Ishikawa (cell line): Measurements from ENCODE around the gene MEGF11.

Experiments
- RAD21 ChIP-seq: IDR thresholded peaks from 2 replicates; pipeline ENCODE4 v1.6.1; 2012; ENCODE audit warnings: low read depth
- TCF12 ChIP-seq: IDR thresholded peaks from 2 replicates; pipeline ENCODE4 v1.6.1; 2012; ENCODE audit warnings: low read depth
- TEAD4 ChIP-seq: IDR thresholded peaks from 2 replicates; pipeline ENCODE4 v1.6.1; 2012
- TF ChIP-seq, protein P1 (sequence below): IDR thresholded peaks from 2 replicates; pipeline ENCODE4 v1.6.1; 2012
- TF ChIP-seq, protein P2 (sequence below): IDR thresholded peaks from 2 replicates; pipeline ENCODE4 v1.6.1; 2012
- TF ChIP-seq, protein P3 (sequence below): IDR thresholded peaks from 2 replicates; pipeline ENCODE4 v1.6.1; 2012; ENCODE audit warnings: low read depth, mild to moderate bottlenecking

DNA sequence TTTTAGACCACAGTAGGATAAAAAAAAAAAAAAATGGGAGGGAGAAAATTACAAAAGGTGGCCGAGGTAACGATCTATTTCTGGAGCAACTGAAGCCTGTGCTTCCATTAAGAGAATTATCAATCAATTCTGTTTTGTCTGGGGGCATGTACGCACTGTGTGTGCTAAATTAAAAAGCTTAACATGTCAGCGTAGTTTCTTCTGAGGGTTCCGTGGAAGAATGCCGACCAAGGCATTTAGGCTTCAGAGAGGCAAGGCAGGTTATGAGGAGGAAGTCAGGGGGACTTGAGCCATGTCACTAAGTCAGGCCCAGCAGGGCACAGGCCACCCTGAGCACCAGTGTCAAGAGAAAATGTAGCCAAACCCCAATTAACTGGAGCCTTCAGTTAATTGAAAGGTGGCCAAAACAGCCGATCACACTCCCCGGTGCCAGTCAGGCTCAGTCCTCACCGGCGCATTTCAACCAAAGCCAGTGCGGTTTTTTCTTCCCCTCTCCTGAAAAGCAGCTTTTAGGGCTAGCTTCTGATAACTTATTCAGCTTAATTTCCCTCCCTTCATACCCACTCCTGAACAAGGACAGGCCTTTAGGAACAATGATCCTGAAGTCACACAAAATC is 113.9 kb downstream of the MEGF11 start:
- TF ChIP-seq, protein P1, sequence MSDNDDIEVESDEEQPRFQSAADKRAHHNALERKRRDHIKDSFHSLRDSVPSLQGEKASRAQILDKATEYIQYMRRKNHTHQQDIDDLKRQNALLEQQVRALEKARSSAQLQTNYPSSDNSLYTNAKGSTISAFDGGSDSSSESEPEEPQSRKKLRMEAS = no peak
- TF ChIP-seq, protein P2, sequence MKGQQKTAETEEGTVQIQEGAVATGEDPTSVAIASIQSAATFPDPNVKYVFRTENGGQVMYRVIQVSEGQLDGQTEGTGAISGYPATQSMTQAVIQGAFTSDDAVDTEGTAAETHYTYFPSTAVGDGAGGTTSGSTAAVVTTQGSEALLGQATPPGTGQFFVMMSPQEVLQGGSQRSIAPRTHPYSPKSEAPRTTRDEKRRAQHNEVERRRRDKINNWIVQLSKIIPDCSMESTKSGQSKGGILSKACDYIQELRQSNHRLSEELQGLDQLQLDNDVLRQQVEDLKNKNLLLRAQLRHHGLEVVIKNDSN = no peak
- TF ChIP-seq TCF12 (no peak), RAD21 (no peak), TEAD4 (no peak)
- TF ChIP-seq, protein P3, sequence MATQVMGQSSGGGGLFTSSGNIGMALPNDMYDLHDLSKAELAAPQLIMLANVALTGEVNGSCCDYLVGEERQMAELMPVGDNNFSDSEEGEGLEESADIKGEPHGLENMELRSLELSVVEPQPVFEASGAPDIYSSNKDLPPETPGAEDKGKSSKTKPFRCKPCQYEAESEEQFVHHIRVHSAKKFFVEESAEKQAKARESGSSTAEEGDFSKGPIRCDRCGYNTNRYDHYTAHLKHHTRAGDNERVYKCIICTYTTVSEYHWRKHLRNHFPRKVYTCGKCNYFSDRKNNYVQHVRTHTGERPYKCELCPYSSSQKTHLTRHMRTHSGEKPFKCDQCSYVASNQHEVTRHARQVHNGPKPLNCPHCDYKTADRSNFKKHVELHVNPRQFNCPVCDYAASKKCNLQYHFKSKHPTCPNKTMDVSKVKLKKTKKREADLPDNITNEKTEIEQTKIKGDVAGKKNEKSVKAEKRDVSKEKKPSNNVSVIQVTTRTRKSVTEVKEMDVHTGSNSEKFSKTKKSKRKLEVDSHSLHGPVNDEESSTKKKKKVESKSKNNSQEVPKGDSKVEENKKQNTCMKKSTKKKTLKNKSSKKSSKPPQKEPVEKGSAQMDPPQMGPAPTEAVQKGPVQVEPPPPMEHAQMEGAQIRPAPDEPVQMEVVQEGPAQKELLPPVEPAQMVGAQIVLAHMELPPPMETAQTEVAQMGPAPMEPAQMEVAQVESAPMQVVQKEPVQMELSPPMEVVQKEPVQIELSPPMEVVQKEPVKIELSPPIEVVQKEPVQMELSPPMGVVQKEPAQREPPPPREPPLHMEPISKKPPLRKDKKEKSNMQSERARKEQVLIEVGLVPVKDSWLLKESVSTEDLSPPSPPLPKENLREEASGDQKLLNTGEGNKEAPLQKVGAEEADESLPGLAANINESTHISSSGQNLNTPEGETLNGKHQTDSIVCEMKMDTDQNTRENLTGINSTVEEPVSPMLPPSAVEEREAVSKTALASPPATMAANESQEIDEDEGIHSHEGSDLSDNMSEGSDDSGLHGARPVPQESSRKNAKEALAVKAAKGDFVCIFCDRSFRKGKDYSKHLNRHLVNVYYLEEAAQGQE = no peak
